ENCODE data around the gene UBA52.
"Not testable (repeated sequence)": the region's sequence is repeated elsewhere in the genome, so short reads cannot be mapped to it uniquely, and the experiment has no call there.

UBA52 gene

DNA sequence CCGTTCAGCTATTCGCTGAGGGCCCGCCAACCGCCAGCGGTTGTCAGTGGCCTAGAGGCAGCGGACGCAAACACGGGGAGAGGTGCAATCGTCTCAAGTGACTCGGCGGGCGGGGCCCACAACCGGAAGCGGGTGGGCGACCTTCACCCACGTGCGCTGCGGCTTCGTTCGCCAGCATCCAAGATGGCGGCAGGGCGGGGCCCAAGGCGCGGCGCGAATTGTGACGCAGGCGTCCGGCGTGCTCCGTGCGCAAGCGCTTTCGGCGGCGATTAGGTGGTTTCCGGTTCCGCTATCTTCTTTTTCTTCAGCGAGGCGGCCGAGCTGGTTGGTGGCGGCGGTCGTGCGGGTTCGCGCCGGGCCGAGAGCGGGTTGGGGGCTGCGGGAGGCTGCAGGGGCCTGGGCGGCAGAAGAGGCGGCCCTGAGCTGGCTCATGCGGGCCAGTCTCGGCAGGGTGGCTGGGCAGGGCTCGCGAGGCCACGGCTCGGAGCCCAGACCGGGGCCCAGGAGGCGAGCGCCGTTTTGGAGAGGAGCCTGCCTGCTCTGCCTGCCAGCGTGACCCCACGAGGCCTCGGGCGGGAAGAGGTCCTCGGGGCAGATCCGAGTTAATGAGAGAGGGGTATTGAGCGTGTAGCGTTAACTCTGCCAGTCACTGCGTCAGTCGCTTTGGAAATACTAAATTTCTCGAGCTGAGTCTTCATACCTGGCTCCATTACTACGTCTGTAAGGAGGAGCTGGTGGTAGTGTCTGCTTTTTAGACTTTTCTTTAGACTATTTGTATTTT is at the start of gene UBA52:
TSS of gene UBA52 (plus strand) at position 294 of the 781 bp plus-strand sequence. CDS start 1,444 bp downstream, outside the sequence.
- peak; percentile 97 for DNase-seq

GRCh38 chr19:18522124-18522861 is 49.4 kb upstream of the UBA52 start:
- DNase-seq = peak; percentile 100

DNA sequence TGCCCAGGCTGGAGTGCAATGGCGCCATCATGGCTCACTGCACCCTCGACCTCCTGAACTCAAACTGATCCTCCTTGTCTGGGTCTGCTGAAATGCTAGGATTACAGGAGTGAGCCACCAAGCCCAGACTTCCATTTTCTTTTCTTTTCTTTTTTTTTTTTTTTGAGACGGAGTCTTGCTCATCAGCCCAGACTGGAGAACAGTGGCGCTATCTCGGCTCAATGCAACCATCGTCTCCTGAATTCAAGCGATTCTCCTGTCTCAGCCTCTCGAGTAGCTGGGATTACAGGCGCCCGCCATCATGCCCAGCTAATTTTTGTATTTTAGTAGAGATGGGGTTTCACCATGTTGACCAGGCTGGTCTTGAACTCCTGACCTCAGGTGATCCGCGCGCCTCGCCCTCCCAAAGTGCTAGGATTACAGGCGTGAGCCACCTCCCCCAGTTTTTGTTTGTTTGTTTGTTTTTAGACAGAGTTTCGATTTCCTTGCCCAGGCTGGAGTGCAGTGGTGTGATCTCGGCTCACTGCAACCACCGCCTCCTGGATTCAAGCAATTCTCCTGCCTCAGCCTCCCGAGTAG is 48.7 kb upstream of the UBA52 start:
- not testable (repeated sequence) for DNase-seq

- DNase-seq = no peak
Observed at GRCh38 chr19:18523841-18524240, 47.8 kb upstream of the UBA52 start.

GRCh38 chr19:18526316-18526715 is 45.3 kb upstream of the UBA52 start:
- DNase-seq = no peak

DNA sequence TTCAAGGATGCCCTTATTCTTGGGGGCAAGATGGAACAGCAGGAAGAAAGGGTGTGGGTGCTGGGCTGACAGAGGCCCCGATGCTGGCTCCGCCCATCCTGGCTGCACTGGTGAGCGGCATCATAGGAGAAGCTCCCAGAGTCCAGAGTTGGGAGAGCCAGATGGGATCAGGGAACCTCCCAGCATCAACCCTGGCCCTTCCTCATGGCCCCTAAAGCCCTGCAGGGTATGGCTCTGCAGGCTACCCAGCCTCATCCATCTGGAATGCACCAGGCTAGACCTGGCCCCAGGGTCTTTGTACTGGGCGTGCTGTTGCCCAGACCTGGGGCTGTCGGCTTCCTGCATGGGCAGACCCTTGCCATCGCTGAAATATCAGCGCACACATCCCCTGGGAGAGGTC is 41.9 kb upstream of the UBA52 start:
- DNase-seq = no peak

GRCh38 chr19:18531485-18531884 is 40.2 kb upstream of the UBA52 start:
- DNase-seq = no peak

DNA sequence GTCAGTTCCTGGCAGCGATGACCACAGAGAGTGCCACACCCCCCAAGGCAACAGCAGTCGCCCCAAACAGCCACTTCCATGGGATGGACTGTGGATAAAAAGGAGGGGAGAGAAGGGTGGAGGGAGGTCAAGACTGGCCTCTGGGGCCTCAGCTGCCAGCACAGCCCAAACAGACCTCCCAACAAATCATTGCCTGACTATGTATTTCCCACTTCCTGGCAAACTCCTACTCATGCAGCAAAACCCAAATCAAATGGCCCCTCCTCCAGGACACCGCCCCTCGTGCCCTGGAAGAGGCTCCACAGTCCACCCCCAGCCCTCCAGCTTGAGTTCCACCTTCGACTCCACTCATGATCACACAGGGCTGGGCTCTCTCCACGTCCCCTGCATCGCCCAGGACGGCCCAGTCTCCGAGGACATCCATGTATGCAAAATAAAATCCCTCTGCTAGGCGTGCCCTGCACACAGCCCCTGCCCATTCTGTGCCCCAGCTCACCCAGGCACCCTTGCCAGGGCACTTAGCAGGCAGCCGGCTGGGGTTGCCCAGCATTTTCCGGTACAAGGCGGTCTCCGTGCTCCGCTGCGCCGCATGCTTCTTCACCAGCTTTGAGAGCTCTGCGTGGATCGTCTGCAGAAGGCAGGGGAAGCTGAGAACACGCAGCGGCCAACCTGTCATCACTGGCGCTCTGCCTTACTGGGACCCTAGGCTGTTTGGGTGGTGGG is 39.3 kb upstream of the UBA52 start:
- DNase-seq = no peak

- DNase-seq = no peak
Observed at GRCh38 chr19:18533058-18533457, 38.6 kb upstream of the UBA52 start.

DNA sequence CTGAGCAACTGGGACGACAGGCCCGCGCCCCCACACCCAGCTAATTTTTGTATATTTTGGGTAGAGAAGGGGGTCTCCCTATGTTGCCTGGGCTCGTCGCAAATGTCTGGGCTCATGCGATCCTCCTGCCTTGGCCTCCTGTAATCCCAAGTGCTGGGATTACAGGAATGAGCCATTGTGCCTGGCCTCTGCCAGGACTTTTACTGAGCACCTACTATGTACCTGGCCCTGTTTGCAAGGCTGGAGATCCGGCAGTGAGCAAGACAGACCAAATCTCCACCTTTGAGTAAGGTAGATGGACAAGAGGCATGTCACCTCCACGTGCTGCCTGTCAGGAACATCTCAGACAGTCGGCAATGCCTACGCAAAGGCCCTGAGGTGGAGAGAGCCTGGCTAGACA is 35.2 kb upstream of the UBA52 start:
- no peak for DNase-seq

DNA sequence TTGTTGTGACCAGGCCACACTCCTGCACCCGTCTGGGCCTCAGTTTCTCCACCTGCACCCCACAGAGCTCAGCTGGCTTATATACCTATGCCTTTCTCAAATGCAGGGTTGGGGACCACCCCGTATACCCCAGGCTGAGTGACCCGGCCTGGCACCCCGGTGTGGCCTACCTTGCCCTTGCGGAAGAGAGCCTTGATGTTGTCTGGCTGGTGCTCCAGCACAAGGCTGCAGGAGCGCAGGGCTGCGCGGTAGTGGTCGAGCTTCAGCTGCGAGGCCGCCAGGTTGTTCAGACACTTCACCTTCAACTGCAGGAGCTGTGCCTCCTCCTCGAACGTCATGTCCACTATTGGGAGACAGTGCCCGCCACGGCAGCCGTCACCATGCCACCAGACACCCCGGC is 34.2 kb upstream of the UBA52 start:
- no peak for DNase-seq

DNA sequence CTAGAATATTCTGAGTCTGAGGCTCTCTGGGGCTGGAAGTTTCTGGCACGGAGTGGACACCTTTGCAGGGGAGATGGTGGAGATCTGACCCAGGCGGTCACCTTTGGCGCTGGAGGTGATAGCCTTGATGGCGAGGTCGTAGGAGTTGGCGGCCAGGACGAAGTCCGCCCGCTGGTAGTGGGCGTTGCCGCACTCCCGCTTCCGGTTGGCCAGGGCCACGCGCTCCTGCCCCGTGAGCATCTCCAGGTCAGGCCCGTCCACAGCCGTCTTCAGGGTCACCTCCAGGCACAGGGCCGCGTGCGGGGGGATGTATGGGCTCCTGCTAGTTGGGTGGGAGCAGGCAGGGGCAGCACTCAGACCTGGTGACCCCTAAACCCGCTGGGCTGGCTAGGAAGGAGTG is 33.5 kb upstream of the UBA52 start:
- no peak for DNase-seq

GRCh38 chr19:18539372-18539771 is 32.3 kb upstream of the UBA52 start:
- DNase-seq = no peak

- DNase-seq = not testable (repeated sequence)
Observed at GRCh38 chr19:18540200-18540599, 31.5 kb upstream of the UBA52 start.

- no peak for DNase-seq
Observed at GRCh38 chr19:18541258-18541991, 30.2 kb upstream of the UBA52 start.

DNA sequence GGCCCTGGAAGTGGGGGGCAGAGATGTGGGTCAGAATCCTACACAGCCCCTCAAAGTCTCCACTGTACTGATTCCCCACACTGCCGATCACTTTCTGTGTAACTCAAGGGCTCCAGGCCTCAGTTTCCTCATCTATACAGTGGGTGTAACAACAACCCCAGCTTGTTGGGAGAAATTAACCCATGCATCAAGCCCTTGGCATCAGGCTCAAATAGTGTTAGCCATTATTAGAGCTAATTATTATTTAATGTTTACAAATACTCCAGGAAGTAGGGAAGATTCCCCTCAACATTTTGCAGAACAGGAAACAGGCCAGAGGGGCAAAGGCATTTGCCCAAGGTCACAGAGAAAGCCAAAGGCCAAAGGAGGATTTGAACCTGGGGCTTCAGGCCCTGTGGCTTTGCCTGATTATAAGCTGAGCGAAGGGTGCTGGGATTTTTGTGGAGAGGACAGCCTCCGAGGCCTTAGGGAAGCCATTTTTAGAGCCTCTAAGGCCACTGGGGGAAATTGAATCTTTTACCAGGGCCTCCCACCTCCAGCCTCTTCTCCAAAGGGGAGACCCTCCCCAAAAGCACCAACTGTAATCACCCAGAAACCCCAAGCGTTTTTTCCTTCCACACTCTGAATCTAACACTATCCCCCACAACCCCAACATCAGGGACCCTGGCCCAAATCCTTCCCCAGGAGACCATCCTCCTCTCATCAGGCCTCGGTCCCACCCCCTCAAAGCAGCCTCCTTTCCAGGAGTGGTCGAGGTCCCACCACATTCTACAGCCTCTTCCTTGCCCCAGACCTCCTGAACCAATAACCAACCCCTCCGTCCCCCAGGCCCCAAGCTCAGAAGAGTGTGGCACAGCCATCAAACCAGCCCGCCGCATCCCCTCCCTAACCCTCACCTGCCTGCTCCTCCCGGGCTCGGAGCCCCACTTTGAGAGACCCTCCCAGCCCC is 29.4 kb upstream of the UBA52 start:
- DNase-seq = no peak

DNA sequence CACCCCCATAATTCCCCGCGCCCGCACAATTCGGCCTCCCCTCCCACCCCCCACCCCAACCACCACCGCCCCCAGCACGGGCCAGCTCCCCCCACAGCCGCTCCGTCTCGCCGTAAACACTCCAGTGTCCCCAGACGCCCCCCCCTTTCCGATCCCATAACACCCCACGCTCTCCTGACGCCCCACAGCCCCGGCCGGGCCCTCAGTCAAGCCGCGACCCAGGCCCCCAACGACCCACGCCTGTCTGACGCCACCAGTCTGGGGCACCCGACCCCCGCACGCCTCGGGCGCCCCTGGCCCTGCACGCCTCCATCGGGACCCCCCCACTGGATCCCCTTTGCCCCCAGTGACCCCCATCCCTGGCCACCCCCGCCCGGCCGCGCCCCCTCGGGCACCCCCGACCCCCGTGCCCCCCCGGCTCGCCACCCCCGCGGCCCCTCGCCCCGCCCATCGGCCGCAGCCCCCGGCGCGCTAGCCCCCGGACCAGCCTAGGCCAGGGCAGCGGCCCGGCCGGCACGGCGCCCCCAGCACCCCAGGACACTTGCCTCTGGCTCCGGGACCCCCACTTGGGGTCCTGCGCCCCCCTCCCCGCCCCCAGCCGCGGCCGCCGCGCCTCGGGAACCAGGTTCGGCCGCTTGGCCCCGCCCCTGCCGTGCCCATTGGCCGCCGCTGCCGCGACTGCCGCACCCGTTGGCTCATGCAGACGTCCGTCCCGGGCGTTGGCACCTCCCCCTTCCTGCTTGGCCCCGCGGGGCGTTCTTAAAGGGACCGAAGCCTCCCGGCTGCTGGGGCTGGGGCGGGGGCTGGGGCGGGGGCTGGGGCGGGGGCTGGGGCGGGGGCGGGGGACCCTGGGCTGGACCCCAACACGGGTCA is 28.5 kb upstream of the UBA52 start, which contains the start of gene FKBP8:
TSS of gene FKBP8 (minus strand) at position 633 of the 873 bp plus-strand sequence. CDS start 1,603 bp downstream, outside the sequence.
- DNase-seq = peak; percentile 86

DNA sequence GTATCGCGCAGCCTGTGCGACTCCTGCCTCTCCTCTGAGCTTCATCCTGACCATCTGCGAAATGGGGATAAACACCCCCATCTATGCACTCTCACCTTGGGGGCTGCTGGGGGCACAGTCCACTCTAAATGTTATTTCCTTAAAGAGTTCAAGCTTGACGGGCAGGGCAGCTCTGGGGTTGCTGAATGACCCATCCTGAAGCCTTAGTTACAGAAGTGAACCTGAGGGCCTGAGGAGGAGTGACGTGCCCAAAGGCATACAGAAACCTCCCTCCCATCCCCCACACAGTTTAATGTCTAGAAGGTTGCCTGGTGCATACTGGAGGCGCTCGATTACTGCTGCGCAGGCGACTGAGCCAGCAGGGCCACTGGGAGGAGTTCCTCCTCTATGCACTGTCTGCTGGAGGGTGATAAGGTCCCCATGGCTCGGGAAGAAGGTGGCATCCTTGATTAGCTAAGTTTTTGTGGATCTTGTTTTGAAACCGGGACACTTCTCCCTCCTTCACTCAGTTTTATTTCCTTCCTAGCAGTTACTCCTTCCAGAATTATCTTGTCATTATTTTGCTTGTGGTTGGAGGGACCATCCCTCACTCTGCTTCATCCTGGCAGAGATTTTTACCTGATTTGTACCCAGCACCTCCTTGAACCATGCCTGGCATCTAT is 27.7 kb upstream of the UBA52 start:
- no peak for DNase-seq

DNA sequence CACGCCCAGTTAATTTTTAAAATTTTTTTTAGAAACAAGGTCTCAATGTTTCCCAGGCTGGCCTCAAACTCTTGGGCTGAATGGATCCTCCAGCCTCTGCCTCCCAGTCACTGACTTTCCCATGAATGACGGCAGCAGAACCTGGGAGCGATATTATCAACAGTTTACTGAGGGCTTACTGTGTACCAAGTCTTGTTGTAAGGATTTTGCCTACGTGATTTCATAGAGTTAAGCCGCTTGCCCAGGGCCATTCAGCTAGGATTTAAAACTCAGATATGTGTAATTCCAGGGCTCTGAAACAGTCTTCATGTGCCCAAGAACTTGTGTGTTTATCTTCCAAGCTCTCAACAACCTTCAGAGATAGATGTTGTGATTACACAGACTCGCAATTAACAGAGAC is 20.0 kb upstream of the UBA52 start:
- DNase-seq = no peak
